NCI-H1436 (cell line): Measurements from ENCODE around the gene ENKUR.

Experiments used
- DNase-seq: peaks from one replicate; lab custom pipeline; 2025; lab: John Stamatoyannopoulos, UW

ENKUR gene, protein sequence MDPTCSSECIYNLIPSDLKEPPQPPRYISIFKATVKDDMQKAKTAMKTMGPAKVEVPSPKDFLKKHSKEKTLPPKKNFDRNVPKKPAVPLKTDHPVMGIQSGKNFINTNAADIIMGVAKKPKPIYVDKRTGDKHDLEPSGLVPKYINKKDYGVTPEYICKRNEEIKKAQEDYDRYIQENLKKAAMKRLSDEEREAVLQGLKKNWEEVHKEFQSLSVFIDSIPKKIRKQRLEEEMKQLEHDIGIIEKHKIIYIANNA

DNA sequence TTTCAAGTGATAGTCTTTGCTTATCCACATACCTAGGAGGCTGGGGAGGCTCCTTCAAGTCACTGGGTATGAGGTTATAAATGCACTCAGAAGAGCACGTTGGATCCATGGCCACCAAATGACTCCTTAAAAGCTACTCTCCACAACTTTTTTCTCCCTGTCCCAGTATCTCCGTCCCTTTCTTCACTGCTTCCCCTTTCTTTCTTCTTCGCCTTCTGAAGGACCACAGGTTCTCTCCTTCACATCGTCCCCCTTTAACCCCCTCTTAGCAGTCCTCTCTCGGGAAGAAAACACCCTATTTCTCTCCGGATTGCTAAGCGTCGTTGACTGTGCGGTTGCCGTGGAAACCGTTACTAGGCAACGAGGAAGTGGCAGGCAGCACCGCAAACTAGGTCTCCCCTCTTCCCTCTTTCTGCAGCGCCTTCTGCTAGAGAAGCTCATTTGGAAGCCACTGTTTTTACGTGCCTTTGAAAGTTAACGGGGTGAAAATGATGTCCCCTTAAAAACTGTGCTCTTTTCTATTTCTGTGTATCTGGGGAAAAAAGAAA lies at the start of gene ENKUR:
Gene ENKUR (minus strand): TSS at position 331 of the 548 bp plus-strand sequence. CDS start 222 bp downstream, at position 109.
- DNase-seq = peak; percentile 94

DNA sequence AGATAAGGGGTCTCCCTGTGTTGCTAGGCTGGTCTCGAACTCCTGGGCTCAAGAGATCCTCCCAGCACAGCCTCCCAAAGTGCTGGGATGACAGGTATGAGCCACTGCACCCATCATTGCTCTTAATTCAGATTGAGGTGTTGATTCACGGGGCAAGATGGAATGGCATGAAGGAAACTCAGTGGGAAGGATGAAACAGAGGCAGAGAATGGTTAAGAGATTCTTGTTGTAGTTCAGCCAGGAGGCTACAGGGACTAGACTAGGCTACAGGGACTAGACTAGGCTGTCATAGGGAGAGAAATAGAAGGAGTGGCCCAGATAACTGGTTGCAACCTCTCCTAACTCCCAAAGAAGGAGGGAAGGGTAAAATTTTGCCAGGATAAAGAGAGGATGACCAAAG lies 48.4 kb upstream of the ENKUR start:
- no peak for DNase-seq

DNA sequence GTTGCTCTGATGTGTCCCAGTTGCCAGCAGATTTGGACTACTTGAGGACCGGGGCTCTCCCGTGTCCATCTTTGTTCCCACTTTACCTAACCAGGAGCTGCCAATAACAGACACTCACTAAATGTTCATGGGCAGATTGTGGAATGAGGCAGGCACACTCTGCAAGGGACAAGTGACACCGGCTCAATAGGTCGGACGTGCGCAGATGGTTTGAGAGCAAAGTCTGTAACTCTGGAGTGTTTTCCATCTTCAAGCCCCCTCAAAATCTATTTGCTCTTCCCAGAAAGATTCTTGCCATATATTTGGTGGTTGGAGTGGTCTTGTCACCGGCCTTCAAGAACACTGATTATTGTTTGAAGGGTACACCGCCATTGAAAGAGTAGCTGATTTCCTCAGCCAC lies 47.7 kb upstream of the ENKUR start:
- no peak for DNase-seq

DNA sequence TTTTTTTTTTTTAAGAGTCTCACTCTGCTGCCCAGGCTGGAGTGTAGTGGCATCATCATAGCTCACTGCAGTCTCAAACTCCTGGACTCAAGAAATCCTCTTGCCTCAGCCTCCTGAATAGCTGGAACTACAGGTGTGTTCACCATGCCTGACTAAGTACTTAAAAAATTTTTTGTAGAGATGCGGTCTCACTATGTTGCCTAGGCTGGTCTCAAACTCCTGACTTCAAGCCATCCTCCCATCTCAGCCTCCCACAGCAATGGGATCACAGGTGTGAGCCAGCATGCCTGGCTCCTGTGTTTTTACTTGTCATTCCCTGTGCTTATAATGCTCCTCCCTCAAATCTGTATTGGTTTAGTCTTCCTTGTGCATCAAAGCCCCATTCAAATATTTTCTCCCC lies 47.2 kb upstream of the ENKUR start:
- no peak for DNase-seq

DNA sequence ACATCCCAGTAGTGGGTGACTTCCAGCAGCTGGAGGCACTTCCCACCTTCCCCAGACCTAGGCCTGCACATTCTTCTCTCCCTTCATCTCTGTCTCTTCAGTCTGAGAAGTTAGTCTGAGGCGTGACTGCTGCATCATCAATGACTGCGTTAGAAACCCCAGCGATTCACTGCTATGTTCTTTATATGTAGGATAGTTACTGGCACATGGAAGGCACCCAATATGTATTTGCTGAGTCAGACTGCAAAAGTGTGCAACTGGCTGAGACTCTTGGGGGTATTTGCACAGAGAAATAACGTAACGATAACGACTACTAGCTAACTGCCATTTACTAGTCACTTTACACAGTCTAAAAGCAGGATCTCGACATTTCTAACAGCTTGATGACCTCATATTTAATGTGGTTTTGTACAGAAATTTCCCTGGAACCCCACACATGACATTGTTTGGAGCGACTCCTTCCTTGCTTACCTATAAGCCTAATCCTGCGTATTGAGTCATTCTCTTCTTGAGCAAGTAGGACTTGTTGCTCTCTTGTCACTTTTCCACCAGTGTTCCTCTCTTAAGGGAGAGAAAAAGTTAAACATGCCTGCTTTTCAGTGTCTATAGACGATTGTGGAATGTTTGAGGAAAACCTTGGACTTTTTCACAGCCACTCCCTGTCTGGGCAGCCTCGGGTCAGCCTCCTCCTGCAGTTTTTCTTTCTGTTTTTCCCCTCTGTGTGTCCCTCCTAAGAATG lies 45.9 kb upstream of the ENKUR start:
- no peak for DNase-seq

DNA sequence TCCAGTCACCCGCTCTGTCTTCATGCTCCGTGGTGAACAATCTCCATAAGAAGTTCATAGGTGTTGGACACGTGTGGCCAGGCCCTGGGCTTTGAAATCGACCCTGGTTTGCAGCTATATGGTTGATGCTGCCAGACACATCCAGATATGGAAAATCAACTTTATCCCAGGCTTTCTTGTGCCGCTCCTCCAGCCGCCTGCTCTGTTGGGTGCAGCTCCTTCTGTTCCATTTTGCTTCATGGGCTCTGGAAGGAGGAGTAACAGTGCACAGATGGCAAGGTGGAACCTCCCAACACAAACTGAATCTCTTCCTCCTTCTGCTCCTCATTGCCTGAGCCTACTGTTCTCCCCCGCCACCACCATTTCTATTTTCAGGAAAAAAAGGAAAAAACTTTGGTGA lies 45.2 kb upstream of the ENKUR start:
- no peak for DNase-seq

DNA sequence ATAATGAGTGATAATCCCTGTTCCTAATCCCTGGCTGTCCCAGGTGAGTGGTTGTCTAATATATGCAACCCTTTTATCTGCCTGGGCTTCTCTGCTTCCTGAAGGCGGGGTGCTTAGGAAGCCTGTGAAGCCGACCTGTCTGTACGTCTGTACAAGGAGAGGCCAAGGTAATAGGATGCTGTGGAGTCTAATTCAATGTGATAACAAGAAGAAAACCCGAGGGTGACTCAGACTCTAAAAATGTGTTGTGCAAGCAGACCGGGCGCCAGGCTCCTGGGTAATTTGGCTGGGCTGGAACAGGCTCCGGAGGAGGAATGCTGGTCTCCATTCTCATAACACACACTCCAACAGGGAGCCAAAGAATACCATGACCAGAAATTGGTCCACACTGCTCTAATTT lies 44.0 kb upstream of the ENKUR start:
- no peak for DNase-seq

DNA sequence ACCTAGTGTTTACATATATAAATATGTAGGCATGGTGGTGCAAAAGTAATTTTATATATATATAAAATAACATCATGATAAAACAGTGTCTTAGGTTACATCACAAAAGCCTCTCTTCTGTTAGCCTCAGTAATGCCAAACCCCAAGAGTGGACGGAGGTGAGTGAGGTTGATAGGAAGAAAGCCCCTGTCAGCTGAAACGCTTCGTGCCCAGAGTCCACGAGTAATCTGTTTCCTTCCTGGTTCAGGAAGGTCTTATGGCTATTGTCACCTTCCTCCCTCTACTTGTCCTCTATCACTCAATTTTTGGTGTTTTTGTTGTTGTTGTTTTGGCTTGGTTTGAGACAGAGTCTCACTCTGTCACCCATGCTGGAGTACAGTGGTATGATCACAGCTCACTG lies 41.9 kb upstream of the ENKUR start:
- no peak for DNase-seq

DNA sequence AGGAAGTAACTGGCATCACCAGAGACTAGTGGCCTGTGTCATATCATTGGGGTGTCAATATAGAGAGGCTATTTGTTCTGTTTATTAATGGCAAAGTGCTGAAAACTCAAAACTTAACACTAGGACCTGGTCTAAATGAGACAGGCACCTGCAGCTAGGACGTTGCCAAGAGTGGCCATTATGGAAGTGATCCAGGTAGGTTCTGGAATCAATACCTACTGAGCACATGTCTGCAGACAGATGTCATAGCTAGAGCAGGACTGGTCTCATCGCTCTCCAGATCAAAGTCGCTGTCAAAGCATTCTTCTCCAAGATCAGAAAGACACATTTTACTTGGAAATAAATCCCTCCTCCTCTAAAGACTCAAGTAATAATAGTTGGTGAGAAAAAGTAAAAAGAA lies 40.8 kb upstream of the ENKUR start:
- no peak for DNase-seq

DNA sequence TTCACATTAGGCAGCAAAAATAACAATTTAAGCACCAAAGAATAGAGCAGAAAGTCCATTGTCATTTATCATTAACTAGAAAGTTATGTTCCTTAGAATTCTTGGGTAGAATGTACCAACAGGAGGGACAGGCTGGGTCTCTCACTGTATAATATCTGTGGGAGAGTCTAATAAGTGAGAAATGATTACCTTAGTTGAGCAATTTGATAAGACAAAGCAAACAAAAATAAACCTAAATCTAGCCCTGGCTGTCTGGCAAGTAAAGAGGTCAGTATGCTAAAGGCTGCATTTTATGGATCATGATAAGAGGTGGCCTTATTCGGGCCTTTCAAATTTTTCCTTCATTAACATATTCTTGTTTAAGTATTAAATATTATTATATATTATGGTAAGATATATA lies 36.1 kb upstream of the ENKUR start:
- DNase-seq = no peak

DNA sequence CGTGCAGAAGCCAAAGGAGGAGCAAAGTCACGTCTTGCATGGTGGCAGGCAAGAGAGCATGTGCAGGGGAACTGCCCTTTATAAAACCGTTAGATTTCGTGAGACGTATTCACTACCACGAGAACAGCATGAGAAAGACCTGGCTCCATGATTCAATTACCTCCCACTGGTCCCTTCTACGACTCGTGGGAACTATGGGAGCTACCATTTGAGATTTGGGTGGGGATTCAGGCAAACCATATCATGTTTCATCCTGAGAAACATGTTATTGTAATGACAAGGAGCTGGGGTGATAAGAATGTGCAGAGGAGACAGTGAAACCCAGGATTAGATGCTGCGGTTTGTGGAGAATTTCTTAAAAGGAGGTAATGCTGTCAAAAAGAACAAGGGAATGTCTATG lies 34.4 kb upstream of the ENKUR start:
- DNase-seq = no peak

DNA sequence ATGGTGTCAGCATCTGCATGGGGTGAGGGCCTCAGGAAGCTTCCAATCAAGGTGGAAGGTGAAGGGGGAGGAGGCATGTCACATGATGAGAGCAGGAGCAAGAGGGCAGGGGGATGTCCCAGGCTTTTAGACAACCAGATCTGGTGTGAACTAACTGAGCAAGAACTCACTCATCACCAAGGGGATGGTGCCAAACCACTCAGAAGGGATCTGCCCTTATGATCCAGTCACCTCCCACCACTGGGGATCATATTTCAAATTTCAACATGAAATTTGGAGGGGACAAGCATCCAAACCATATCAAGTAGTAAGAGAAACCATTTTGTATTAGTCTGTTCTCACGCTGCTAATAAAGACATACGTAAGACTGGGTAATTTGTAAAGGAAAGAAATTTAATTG lies 34.0 kb upstream of the ENKUR start:
- no peak for DNase-seq

DNA sequence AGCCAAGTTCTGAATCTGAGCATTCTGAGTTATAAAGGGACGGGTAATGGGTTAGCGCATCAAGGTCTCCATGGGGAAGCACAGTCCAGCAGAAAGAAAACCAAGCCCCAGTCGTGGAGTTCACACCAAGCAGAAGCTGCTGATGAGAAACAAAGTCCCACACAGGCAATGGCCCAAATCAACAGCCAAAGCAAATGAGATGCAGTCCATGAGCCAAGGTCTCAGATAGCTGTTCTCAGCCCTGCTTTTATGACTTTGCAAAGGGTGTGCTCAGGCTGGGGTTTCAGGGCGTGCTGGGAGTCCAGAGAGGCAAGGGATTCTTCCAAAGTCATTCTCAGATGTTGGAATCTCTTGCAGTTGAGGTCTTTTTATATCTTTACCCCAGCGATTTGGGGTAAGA lies 32.5 kb upstream of the ENKUR start:
- DNase-seq = no peak

DNA sequence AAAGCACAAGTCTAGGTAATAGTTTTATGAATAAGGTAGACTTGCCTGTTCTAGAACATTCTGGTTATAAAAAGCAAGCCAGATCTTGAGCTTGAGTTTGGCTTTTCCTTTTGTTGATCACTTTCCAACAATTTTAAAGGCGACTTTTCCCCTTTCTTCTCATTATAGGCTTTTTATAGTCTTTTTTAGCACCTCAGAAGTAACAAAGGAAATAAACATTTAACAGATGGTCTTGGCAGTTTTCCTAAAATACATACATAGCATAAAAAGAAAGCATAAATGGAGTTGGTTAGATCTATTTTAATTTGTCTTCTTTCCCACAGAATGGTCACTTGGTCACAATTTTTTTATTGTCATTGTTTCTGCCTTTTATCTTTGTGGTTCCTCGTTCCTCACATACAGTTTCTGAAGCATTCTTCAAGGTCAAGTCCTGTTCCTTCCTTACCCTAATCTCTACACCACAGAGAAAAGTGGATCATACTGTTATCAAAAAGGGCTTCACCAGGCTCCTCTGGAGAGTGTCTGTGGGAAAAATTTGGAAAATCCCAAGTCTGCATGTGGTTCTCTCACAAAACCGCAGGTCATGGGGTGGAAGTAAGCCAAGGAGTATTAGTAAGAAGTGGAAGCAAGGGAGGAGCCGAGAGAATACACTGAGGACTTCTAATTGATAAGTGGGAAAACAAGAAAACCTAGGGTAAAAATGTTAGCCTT lies 31.8 kb upstream of the ENKUR start:
- DNase-seq = no peak

DNA sequence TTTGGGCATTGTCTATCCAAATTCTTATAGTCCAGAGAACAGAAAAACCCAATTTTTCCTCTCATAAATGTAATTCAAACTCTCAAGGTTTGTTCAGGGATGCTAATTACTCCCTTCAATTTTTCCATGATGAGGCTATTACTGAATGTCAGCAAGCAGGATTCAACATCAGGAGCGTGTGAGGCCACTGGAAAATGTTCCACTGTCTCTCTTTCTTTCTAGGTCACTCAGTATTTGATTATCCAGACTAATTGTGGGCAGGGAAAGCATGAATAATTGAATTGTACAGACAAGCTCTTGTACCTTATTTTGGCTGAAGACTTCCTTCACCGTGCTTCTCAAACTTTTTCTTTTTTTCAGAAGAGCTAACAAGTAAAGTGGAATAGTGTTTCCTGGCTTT lies 31.1 kb upstream of the ENKUR start:
- no peak for DNase-seq

DNA sequence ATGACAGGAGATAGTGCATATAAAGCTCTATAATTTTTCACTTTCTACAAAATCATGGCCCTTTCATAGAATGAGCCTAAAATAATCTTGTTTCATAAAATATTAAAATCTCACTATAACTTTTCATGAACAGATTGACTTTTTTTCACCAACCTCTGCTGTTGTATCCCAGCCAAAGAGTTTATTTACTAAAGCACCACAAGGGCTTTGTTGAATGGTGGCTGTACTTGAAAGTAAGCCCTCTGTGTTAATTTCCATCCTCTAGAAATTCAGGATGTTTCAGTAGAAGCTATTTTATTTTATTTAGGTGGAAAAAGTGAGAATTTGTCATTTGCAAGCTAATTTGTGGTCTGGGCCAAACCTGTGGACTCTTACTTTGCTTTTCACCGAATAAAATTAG lies 30.7 kb upstream of the ENKUR start:
- DNase-seq = no peak

DNA sequence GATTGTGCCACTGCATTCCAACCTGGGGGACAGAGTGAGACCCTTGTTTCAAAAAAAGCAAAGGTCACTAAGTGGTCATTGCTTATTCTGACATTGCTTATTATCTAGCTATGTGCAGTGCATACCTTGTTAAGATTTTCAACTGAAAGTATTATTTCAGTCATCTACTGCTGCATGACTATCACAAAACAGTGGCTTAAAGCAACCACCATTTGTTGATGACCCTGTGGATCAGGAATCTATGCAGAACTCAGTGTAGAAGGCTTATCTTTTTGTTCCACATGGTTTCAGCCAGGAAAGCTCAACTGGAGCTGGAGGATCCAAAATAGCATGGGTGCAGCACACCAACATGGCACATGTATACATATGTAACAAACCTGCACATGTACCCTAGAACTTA lies 23.6 kb upstream of the ENKUR start:
- no peak for DNase-seq

DNA sequence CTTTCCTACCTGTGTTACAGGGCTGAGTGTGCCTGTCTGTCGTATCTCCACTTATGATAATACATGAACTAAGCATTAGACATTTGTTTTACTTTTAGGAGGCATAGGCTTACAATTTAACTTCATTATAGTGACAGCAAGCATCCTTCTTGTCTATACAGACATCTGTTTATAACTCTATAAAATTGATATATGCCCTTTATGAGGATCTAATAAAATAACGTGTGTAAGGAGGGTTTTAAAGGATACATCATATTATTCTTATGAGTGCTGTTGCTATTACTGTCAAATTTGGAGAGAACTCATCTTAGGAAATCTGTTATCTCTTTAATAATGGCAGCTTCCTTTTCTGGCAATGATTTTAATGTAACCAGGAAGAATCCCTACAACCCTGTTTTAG lies 22.4 kb upstream of the ENKUR start:
- no peak for DNase-seq

DNA sequence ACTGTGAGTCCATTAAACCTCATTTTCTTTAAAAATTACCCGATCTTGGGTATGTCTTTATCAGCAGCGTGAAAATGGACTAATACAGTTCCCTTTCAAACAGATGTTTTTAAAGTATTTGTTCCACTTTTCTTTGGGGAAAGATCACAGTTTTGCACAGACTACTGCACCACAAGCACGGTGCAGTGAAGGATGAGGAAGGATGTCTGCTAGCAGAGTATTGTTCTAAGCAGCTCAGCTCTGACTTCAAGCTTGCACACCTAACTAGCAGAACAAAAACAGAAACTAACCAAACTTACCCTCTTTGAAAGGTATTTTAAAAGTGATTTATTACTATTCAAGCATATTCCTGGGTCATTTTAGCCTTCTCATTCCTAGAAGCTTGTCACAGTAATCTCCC lies 20.4 kb upstream of the ENKUR start:
- DNase-seq = no peak

DNA sequence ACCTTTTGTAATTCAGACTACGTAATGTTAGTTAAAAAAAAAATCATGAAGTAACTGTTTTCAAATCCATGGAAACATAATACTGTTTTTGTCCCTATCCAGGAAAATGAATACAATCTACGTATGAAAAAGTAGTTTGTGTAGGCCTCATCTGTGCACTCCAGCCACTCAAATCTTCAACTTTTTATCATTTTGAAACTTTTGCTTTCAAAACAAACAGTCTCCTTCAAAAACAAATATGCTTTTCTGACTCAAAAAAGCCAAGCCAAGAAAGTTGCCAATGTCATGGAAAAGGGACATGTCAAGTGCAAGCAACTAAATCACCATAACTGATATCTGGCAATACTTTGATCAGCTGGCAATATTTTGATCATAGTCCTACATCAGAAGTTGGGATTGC lies 13.6 kb upstream of the ENKUR start:
- DNase-seq = no peak

DNA sequence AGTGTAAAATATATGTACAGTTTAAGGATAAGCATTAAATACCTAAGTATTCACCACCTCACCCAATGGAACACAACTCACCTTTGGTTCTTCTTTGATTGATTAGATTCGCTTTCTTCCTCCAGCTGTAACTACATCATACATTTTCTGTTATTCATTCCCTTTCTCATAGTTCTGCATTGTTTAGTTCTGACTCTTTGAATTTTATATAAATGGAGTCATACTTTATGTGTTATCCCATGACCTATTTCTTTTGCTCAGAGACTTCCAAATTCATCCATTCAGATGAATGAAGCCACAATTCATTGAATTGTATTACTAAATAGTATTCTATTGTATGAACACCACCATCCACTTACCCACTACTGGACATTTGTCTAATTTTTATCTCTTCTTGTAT lies 12.8 kb upstream of the ENKUR start:
- no peak for DNase-seq

DNA sequence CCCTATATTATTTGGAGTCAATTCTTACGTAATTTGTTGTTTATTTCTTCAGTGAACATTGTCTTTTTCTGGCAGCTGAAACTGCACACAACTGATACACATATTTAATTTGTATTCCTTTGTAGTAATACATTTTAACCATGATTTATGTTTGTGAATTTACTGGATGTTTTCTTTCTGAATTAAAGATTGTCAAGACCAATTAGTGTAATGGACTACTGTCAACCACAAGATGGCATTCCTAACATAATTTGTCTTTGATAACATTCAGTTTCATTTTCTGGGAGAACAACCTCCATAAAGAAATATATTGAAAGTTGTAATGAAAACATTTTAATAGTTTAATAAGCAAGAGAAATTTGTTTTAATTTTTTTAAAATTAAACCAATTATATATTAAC lies 10.5 kb upstream of the ENKUR start:
- no peak for DNase-seq

DNA sequence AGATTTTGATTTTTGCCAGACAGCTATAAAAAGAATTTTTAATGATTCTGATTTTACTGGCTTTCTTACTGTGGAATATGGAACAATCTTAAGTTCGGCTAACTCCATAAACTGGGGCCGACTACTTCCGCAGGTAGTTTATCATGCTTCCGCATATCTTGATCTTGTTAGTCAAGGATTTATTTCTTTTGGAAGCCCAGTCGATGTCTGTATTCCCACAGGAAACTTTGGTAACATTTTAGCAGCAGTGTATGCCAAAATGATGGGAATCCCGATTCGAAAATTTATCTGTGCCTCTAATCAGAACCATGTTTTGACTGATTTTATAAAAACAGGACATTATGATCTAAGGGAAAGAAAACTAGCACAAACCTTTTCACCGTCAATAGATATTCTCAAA lies 8.6 kb upstream of the ENKUR start:
- no peak for DNase-seq
